ENCODE measurements around the gene DLST. TPM values are rescaled to one million over a fixed set of nuclear protein-coding genes. Genes with fewer than 3 reads are reported as not detected.

Gene DLST
- total RNA-seq, 1 experiment from 2014 or later = 112 TPM

GRCh38 chr14:74911221-74911620 is 29.5 kb downstream of the DLST start (continued):
- no peak for TF ChIP-seq ARID4B (CRISPR knock-in tag; IDR thresholded peaks at IDR 0.05; ENCODE audit: borderline replicate concordance)

- no peak for ATAC-seq
- DNase-seq (ENCODE audit: low spot score) = no peak
- POLR2A ChIA-PET = interaction anchor here (0.6 kb wide), 2 partner anchors 18 to 32 kb away, joined by 3 to 6 read pairs; no protein-coding TSS in a partner anchor
- Mint-ChIP-seq H3K27ac (no peak overlapping the region), H3K36me3 (no peaks in the 10 kb centered on the region), H3K27me3 (ENCODE audit: low read depth) (no peaks in the 10 kb centered on the region), H3K4me3 (no peak overlapping the region), H3K4me1 (no peaks in the 10 kb centered on the region), H3K9me3 (no peaks in the 10 kb centered on the region)
- TF ChIP-seq OVOL2 (CRISPR knock-in tag; IDR thresholded peaks at IDR 0.05; ENCODE audit: borderline replicate concordance) (no peak), TEAD1 (CRISPR knock-in tag; IDR thresholded peaks at IDR 0.05) (no peak), EMX1 (CRISPR knock-in tag; IDR thresholded peaks at IDR 0.05) (no peak), PREB (CRISPR knock-in tag; IDR thresholded peaks at IDR 0.05; ENCODE audit: borderline replicate concordance) (no peak), FOXJ3 (CRISPR knock-in tag; IDR thresholded peaks at IDR 0.05; ENCODE audit: borderline replicate concordance) (no peak), AFF4 (CRISPR knock-in tag; IDR thresholded peaks at IDR 0.05; ENCODE audit: borderline replicate concordance) (no peak)
- CTCF ChIA-PET = interaction anchor here (0.7 to 2.4 kb wide), 4 partner anchors 33 to 177 kb away, joined by 3 to 5 read pairs (median 4); partner anchors contain the start of gene ACYP1
These were observed 30.0 kb downstream of the DLST start for GRCh38 chr14:74911704-74912103.

GRCh38 chr14:74912111-74912510 is 30.4 kb downstream of the DLST start:
- ChIA-PET POLR2A (interaction anchor here (0.6 kb wide), 1 partner anchor 17 kb away, joined by 3 read pairs; no protein-coding TSS in a partner anchor), CTCF (interaction anchor here (0.7 to 2.4 kb wide), 4 partner anchors 33 to 176 kb away, joined by 3 to 5 read pairs (median 4); partner anchors contain the start of gene ACYP1)
- TF ChIP-seq ZBTB43 (CRISPR knock-in tag; IDR thresholded peaks at IDR 0.05) (no peak), NR3C1 (CRISPR knock-in tag; conservative IDR thresholded peaks at IDR 0.05; ENCODE audit: low read depth) (no peak), CTCF (IDR thresholded peaks at IDR 0.05) (no peak), NFATC4 (CRISPR knock-in tag; IDR thresholded peaks at IDR 0.05) (no peak), TP53 (CRISPR knock-in tag; IDR thresholded peaks at IDR 0.05) (no peak), TEAD1 (CRISPR knock-in tag; IDR thresholded peaks at IDR 0.05) (no peak), ZNF232 (CRISPR knock-in tag; IDR thresholded peaks at IDR 0.05) (no peak), OVOL2 (CRISPR knock-in tag; IDR thresholded peaks at IDR 0.05; ENCODE audit: borderline replicate concordance) (no peak), FOXP4 (CRISPR knock-in tag; IDR thresholded peaks at IDR 0.05) (no peak), ZNF396 (CRISPR knock-in tag; IDR thresholded peaks at IDR 0.05; ENCODE audit: borderline replicate concordance) (no peak), RELA (CRISPR knock-in tag; IDR thresholded peaks at IDR 0.05; ENCODE audit: borderline replicate concordance) (no peak), IRF2 (CRISPR knock-in tag; IDR thresholded peaks at IDR 0.05; ENCODE audit: borderline replicate concordance, low read depth) (no peak), ZNF423 (CRISPR knock-in tag; IDR thresholded peaks at IDR 0.05) (no peak)

More at GRCh38 chr14:74912111-74912510, 30.4 kb downstream of the DLST start:
- Mint-ChIP-seq H3K4me1 (peaks cover under 1% of the 10 kb centered on the region; the same call in 1 of the 2 replicates), H3K27ac (peak overlapping the region; percentile 80), H3K36me3 (no peaks in the 10 kb centered on the region), H3K27me3 (ENCODE audit: low read depth) (no peaks in the 10 kb centered on the region), H3K4me3 (no peak overlapping the region), H3K9me3 (no peaks in the 10 kb centered on the region)
- ATAC-seq = no peak
- DNase-seq (ENCODE audit: low spot score) = no peak
